ENCODE measurements around the gene LRG1.
"Not testable (repeated sequence)": the region's sequence is repeated elsewhere in the genome, so short reads cannot be mapped to it uniquely, and the experiment has no call there.

Gene LRG1

DNA sequence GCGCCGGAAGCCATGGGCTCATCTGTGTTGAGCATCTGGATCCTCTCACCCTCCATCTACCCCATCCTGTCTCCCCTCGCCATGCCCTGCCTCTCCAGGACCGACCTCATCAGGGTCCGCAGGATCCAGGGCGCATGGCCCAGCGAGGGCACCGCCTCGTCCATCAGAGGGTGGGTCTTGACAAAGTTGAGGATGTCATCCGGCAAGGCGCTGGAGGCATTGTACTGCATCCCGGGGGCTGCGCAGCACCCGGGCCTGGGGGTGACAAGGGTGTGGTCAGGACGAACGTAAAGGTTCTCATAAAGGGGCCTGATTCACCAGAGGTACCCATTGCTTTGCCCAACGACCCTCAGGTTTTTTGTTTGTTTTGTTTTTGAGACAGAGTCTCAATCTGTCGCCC lies 10.2 kb upstream of the LRG1 start:
- DNase-seq = no peak

GRCh38 chr19:4548238-4548584 lies 8.4 kb upstream of the LRG1 start:
- DNase-seq = no peak

DNA sequence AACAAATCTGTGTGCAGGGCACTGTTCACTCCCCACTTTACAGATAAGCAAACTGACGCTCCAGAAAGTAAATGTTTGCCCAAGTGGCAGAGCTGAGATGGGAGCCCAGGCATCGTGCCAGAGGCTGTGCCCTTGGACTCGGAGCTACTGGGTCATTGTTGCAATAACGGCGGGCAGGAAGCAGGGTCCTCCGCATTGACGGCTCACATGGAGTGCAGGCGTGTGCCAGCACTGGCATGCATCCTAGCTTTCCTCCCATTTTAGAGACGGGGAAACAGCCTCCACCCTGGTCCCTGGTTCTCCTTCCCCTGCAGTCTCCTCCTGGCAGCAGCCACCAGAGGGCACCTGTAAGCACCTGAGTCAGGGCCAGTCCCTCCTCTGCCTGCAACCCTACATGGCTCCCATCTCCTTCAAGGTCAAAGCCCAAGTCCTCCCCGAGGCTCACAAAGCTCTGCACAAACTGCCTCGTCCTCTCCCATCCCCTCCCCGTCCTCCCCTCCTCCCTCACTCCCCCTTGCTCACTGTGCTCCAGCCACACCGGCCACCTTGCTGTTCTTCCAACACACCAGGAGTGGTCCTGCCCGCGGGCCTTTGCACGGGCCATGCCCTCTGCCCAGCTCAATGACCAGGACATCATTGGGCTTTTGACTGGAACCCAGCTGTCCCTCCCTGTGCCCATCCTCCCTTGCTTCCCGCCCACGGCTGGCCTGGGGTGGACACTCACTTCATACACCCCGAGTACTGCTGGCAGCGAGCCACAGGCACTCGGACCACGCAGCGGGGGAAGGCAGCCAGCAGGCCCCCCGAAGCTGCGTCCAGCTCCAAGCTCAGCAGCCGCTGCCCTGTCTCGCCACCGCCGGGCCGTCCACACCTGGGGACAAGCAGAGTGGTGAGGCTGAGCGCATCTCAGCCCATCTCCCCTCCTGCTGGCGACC lies 7.7 kb upstream of the LRG1 start:
- DNase-seq = no peak

DNA sequence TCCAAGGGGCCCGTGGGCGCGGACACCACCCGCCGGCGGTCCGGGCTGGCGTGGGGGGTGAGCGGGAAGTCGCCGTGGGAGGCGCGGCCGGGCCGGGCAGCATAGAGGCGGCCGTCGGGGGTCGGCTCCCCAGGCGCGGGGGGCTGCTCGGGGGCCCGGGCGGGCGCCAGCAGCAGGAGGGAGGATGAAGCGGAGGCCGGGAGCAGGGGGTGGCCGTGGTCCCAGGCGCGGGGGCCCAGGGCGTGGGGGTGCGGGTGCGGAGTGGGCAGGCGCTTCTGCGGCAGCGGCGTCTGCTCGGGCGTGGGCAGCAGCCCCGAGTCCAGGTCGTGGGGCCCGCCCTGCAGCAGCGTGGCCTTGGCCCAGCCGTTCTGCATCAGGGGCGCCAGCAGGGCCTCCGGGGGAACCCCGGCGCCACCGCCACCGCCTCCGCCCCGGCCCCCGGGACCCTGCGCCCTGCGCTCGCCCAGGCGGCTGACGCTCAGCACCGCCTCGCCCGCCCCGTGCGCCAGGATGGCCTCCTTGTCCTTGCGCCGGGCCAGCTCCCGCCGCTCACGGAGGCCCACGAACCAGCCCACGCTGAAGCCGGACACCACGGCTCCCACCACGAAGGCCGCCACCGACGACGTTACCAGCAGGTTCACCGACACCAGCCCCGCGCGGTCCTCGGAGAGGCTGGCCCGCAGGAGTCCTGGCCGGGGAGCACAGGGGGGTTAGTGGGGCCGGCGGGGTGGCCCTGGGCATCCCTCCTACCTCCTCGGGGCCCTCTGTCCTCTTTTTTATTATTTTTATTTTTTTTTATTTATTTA lies 4.2 kb upstream of the LRG1 start:
- no peak for DNase-seq

- no peak for DNase-seq
Observed at GRCh38 chr19:4542896-4543841, 3.3 kb upstream of the LRG1 start.

DNA sequence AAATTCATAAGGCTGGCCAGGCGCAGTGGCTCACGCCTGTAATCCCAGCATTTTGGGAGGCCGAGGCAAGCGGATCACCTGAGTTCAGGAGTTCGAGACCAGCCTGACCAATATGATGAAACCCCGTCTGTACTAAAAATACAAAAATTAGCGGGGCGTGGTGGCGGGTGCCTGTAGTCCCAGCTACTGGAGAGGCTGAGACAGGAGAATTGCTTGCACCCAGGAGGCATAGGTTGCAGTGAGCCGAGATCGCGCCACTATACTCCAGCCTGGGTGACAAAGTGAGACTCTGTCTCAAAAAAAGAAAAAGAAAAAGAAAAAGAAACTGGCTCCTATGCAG lies 1.9 kb upstream of the LRG1 start:
- not testable (repeated sequence) for DNase-seq

GRCh38 chr19:4541114-4541805 lies 1.4 kb upstream of the LRG1 start:
- no peak for DNase-seq

DNA sequence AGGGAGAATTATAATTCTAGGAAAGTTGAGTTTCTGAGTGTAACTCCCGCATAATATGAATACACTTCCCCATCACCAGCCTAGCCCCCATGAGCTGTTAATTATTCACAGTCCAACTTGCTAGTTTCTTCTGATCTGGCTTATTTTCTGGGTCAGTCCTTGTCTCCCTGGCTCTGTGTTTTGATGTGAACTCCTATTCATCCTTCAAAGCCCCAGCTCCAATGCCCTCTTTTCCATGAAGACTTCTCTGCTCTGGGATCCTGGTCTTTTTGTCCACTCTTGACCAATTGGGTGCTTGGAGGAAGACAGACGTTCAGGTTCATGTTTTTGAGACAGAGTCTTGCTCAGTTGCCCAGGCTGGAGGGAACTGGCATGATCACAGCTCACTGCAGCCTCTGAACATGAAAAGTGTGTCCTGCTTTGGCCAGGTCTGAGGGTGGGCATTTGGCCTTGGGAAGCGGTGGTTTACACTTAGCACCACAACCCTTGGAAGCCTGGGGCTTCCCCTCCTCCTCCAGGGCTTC lies 605 bp downstream of the LRG1 start:
- no peak for DNase-seq

DNA sequence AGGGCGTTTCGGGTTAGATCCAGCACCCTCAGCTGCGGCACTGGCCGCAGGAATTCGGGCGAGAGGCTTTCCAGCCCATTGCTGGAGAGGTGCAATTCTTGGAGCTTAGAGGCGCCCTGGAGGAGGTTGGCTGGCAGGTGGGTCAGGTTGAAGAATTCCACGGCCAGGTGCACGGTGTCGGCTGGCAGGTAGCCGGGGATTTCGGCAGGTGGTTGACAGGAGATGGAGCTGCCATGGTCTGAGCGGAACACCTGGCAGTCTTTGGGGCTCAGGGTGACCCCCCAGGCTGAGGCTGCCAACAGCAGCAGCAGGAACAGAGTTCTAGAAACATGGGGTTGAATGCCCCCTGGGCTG lies 1.3 kb downstream of the LRG1 start:
- no peak for DNase-seq

- DNase-seq = no peak
Observed at GRCh38 chr19:4537953-4538600, 1.8 kb downstream of the LRG1 start.

GRCh38 chr19:4536798-4537197 lies 3.0 kb downstream of the LRG1 start:
- DNase-seq = no peak

DNA sequence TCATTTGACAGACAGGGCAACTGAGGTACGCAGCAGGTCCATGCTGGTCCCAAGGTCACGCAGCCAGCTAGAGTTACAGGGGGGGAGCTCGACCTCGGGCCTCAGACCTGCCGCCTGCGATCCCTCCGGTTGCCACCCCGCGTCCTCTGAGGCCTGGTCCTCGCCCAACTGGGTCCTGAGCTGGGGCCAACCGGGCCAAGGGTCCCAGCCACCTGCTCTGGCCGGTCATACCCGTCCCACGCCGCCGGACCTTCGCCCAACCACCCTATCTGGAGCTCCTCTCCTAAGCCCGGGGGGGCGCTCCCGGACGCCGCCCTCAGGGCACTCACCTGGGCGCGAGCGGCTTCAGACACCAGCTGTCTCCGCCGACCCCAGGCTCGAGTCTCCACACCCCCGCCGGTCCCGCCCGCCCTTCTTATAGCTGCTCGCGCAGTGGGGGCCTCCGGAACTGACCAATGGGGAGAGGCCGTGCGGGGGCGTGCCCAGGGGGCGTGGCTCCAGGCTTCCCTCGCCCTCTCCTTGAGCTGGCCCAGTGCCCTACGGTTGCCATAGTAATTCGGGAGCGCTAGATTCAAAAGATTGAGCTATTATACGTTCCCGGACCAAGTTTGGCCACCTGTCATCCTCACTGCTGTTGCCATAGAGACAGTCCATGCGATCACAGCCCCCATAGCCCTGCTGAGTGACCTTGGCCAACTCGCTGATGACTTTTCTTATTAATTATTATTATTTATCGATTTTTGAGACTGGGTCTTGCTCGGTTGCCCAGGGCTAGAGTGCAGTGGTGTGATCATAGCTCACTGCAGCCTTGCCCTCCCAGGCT lies 4.8 kb downstream of the LRG1 start, which contains the start of gene PLIN5:
PLIN5 (minus strand) TSS at position 389 of the 823 bp plus-strand sequence. CDS start 1,150 bp downstream, outside the sequence.
- DNase-seq = peak; percentile 91

DNA sequence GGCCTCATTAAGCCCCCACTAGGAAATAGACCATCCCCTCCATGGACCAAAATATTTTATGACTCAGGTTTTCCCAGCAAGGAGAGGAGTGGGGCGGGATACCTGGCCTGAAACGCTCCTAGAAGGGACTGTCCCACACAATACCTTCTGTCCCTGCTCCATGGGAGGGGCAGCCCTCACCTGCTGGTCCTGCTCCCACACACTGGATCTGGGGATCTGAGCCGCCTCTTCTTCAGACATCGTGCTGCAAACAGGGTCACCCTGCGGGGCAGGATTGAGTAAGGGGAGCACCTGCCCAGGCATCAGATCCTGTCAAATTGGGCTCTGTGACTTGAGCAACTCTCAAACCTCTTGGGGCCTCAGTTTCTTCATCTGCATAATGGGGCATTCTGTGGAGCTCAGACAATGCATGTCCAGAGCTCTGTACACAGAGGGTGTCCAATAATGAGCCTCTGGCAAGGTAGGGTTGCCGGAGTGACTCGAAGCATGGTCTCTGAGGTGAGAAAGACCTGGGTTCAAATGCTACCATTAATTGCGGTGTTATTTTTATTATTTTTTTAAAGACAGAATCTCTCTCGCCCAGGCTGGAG lies 5.9 kb downstream of the LRG1 start:
- no peak for DNase-seq

- no peak for DNase-seq
Observed at GRCh38 chr19:4533334-4533733, 6.5 kb downstream of the LRG1 start.

- no peak for DNase-seq
Observed at GRCh38 chr19:4531562-4532165, 8.2 kb downstream of the LRG1 start.

DNA sequence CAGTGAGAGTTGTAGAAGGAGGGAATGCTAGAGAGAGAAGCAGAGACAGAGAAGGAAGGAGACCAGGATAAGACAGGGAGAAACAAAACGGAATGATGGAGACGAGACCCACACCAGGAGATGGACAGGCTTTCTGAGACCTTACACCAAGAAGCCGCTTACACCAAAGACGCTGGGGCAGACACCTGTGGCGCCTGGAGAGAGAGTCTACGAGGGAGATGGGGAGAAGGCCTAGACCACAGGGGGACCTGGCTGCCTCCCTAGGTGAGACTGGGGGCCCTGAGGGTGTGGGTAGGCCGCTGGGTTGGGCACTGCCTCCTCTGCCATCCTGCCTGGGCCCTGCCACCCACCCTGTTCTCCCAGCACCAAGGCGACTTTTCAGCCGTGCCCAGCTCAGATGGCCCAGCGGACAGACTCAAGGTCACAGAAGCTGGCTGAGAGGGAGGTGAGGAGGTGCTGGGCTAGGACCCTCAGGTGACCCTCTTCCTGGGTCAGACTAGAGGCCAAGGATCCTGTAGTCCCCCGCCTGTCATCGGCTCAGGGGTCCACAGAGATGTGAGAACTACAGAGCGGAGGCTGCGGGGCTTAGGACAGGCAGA lies 9.8 kb downstream of the LRG1 start:
- no peak for DNase-seq

DNA sequence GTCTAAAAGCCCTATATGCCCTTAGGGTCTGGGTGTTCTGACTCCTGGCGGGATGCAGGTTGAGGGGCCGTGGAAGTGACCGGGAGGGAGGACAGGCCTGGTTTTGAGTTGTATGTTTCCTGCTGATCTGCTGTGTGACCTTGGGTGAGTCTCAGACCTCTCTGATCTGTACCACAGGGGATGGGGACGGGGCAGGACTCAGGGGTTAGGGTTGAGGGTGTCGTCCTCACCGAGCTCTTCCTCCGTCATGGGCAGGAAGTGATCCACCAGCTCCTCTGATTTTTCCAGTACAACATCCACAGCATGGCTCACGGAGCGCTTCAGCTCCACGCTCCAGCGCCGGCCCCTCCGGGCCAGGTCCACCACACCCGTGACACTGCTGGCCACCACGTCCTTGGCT lies 11.0 kb downstream of the LRG1 start:
- no peak for DNase-seq

GRCh38 chr19:4527377-4527776 lies 12.5 kb downstream of the LRG1 start:
- not testable (repeated sequence) for DNase-seq

DNA sequence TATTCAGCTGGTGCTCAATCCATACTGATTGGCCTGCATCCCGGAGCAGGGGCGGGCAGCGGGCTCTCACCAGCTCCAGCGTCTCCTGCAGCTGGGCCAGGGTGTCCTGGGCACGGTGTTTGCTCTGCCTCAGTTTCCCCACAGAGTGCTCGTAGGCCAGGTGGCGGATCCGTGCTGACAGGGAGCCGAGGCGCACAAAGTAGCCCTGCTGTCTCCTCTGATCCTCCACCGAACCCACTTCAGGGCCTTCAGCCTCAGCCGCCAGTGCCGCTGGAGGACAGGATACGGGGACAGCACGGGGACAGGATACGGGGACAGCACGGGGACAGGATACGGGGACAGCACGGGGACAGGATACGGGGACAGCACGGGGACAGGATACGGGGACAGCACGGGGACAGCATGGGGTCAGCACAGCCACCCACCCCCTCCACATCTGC lies 14.3 kb downstream of the LRG1 start:
- no peak for DNase-seq

Data from NCI-H524 treated with DMSO at 0.1 percent for 48 hours (cell line).